ENCODE measurements around the gene SIN3A. TPM values are rescaled to one million over a fixed set of nuclear protein-coding genes. Genes with fewer than 3 reads are reported as not detected.

Gene SIN3A
- total RNA-seq, 1 experiment from 2014 or later = 24.9 TPM

GRCh38 chr15:75355369-75355768 lies 96.1 kb downstream of the SIN3A start:
- ATAC-seq (no peak), DNase-seq (no peak)
- no peaks in the 10 kb centered on the region for H3K4me1 ChIP-seq (ENCODE audit: insufficient read depth, low read length)
- H2AFZ ChIP-seq (ENCODE audit: low read length) = no peak overlapping the region
- BruUV-seq (replicated peaks) = no TSS peak
- H3F3A ChIP-seq (ENCODE audit: low read length, unreplicated experiment) = no peaks in the 10 kb centered on the region
- H4K20me1 ChIP-seq (ENCODE audit: low read length) = no peaks in the 10 kb centered on the region
- intact Hi-C loops (cut with micrococcal nuclease) = no loop called here
- H3K27me3 ChIP-seq (ENCODE audit: low read length) = no peaks in the 10 kb centered on the region
- no peak overlapping the region for H3K4me3 ChIP-seq (ENCODE audit: low read length)
- TF ChIP-seq CTCF (conservative IDR thresholded peaks at IDR 0.05; ENCODE audit: low read depth, low read length) = no peak
- TF ChIP-seq EZH2phosphoT487 (IDR thresholded peaks at IDR 0.05; ENCODE audit: borderline replicate concordance, low read length) = no peak
- TF ChIP-seq EZH2 (IDR thresholded peaks at IDR 0.05; ENCODE audit: low read length, unreplicated experiment) = no peak
- POLR2A ChIA-PET (ENCODE audit: unreplicated experiment) = no interaction called here
- H3K79me2 ChIP-seq (ENCODE audit: low read length) = no peaks in the 10 kb centered on the region
- H3K4me2 ChIP-seq (ENCODE audit: low read length) = no peak overlapping the region
- no peak overlapping the region for H3K27ac ChIP-seq (ENCODE audit: low read length)
- no peaks in the 10 kb centered on the region for H3K9me2 ChIP-seq (replicated peaks; ENCODE audit: low read length)
- CTCF ChIA-PET = no interaction called here
- no peaks in the 10 kb centered on the region for H3K9me3 ChIP-seq (ENCODE audit: low read length)
- no peak overlapping the region for H3K9ac ChIP-seq (ENCODE audit: low read length)
- peaks cover 6% of the 10 kb centered on the region; the same call in 1 of the 2 replicates for H3K36me3 ChIP-seq (ENCODE audit: low read depth, low read length)

GRCh38 chr15:75354454-75354853 lies 97.0 kb downstream of the SIN3A start:
- ChIA-PET POLR2A (ENCODE audit: unreplicated experiment) (no interaction called here), CTCF (no interaction called here)
- Histone ChIP-seq H3K9me3 (ENCODE audit: low read length) (no peaks in the 10 kb centered on the region), H4K20me1 (ENCODE audit: low read length) (no peaks in the 10 kb centered on the region), H3K27me3 (ENCODE audit: low read length) (no peaks in the 10 kb centered on the region), H3F3A (ENCODE audit: low read length, unreplicated experiment) (no peaks in the 10 kb centered on the region), H3K79me2 (ENCODE audit: low read length) (no peaks in the 10 kb centered on the region), H3K4me2 (ENCODE audit: low read length) (no peak overlapping the region), H3K27ac (ENCODE audit: low read length) (no peak overlapping the region), H3K9me2 (replicated peaks; ENCODE audit: low read length) (no peaks in the 10 kb centered on the region), H3K36me3 (ENCODE audit: low read depth, low read length) (peaks cover 6% of the 10 kb centered on the region; the same call in 1 of the 2 replicates), H3K4me1 (ENCODE audit: insufficient read depth, low read length) (no peaks in the 10 kb centered on the region), H3K4me3 (ENCODE audit: low read length) (no peak overlapping the region), H3K9ac (ENCODE audit: low read length) (no peak overlapping the region), H2AFZ (ENCODE audit: low read length) (no peak overlapping the region)
- DNase-seq (no peak), ATAC-seq (no peak)
- TF ChIP-seq CTCF (conservative IDR thresholded peaks at IDR 0.05; ENCODE audit: low read depth, low read length) (no peak), EZH2phosphoT487 (IDR thresholded peaks at IDR 0.05; ENCODE audit: borderline replicate concordance, low read length) (no peak)
- BruUV-seq (replicated peaks) = no TSS peak
- intact Hi-C loops (cut with micrococcal nuclease) = no loop called here

- no peaks in the 10 kb centered on the region for H3K79me2 ChIP-seq (ENCODE audit: low read length)
- H3K36me3 ChIP-seq (ENCODE audit: low read depth, low read length) = peaks cover 3% of the 10 kb centered on the region; the same call in 1 of the 2 replicates
- intact Hi-C loops (cut with micrococcal nuclease) = no loop called here
- H3F3A ChIP-seq (ENCODE audit: low read length, unreplicated experiment) = no peaks in the 10 kb centered on the region
- no peaks in the 10 kb centered on the region; the same call in 1 of the 2 replicates for H3K4me1 ChIP-seq (ENCODE audit: insufficient read depth, low read length)
- no peak for TF ChIP-seq EZH2 (IDR thresholded peaks at IDR 0.05; ENCODE audit: low read length, unreplicated experiment)
- no TSS peak for BruUV-seq (replicated peaks)
- CTCF ChIA-PET = no interaction called here
- H2AFZ ChIP-seq (ENCODE audit: low read length) = no peak overlapping the region
- H3K27ac ChIP-seq (ENCODE audit: low read length) = no peak overlapping the region
- POLR2A ChIA-PET (ENCODE audit: unreplicated experiment) = no interaction called here
- no peaks in the 10 kb centered on the region for H3K9me2 ChIP-seq (replicated peaks; ENCODE audit: low read length)
- no peak overlapping the region for H3K9ac ChIP-seq (ENCODE audit: low read length)
- no peaks in the 10 kb centered on the region for H4K20me1 ChIP-seq (ENCODE audit: low read length)
- H3K4me2 ChIP-seq (ENCODE audit: low read length) = no peak overlapping the region
- H3K27me3 ChIP-seq (ENCODE audit: low read length) = no peaks in the 10 kb centered on the region
- H3K9me3 ChIP-seq (ENCODE audit: low read length) = no peaks in the 10 kb centered on the region
- H3K4me3 ChIP-seq (ENCODE audit: low read length) = no peak overlapping the region
- no peak for ATAC-seq
- DNase-seq = no peak
Measured at GRCh38 chr15:75353604-75354003, 97.9 kb downstream of the SIN3A start.

All from PC-3 (cell line).